Activated CD8-positive, alpha-beta memory T cell treated with anti-CD3 and anti-CD28 coated beads, Interleukin-2, amount 50 U/mL, for 48 hours (primary cell): ENCODE data around the gene RBP7.
"Not testable (repeated sequence)": the region's sequence is repeated elsewhere in the genome, so short reads cannot be mapped to it uniquely, and the experiment has no call there.

Experiments used
- DNase-seq: peaks from one replicate; pipeline ENCODE4 v3.0.0-alpha.2; 2020

The RBP7 gene

DNA sequence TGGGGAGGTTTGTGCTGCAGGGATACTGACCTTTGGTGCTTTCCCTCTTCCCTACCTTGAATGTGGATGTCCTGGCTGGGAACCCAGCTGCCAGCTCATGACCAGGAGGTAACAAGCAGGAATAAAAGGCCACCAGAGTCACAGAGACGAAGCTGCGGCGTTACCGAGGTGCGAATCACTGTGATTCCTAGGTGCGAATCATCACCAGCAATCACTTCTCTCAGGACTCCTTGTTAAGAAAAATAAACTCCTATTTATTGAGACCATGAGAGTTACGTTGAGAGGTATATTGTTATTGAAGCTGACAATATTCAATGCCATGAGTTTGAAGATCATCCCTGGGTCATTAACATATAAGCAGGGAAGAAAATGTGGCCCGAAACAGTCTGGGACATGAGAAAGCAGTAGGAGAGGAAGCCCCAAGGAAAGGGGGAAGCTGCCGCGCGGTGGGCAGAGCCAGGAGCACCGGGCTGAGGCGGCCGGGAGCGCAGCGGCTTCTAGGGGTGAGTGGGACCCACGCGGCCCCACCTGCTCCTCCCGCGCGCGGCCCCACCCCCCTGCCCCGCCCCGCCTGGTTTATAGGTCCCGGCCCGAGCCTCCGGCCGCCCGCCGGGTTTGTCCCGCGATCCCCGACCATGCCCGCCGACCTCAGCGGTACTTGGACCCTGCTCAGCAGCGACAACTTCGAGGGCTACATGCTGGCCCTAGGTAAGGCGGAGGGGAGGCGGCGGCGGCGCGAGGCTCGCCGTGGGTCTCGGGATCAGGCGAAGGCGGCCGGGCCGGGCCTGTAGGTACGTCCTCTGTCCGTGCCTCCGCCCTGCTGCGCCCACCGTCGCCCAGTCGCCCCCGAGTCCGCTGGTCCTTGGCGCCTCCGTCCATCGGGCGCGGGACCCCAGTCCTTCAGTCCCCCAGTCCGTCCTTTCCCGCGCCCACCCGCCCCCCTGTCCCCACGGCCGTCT is at the start of gene RBP7:
Gene RBP7, plus strand, starts transcription at position 605 of the 959 bp plus-strand sequence. Its CDS starts 31 bp downstream, at position 636.
- DNase-seq: peak; percentile 57

DNA sequence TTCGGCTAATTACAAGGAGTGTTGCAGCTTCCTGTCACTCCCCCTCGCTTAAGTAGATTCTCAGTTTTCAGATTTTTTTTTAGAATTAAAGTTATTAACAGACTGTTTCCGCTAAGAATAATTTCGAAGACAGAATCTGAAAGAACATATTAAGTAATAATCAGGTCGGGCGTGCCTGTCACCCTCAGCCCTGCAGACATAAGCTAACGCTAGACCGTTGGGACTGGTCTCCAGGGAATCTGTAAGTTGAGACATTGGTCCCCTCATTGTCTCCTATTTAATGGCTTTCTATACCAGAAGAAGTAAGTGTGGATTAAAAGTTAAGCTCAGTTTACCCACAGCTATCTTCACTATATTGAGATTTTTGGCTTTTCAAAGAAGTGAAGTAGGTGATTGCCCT is 39.3 kb upstream of the RBP7 start:
- no peak for DNase-seq

DNA sequence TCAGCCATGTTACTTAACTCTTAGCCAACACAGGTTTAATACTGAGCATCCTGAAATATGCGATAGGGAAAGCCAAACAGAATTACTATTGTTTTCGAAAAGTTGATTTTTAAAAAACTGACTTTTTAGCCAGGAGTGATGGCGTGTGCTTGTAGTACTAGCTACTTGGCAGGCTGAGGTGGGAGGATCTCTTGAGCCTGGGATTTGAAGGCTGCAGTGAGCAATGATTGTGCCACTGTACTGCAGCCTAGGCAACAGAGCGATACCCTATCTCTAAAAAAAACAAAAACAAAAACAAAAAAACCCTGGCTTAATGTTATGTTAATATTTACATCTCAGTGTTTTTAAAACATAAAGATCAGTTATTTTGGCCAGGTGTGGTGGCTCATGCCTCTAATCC is 37.0 kb upstream of the RBP7 start:
- no peak for DNase-seq

DNA sequence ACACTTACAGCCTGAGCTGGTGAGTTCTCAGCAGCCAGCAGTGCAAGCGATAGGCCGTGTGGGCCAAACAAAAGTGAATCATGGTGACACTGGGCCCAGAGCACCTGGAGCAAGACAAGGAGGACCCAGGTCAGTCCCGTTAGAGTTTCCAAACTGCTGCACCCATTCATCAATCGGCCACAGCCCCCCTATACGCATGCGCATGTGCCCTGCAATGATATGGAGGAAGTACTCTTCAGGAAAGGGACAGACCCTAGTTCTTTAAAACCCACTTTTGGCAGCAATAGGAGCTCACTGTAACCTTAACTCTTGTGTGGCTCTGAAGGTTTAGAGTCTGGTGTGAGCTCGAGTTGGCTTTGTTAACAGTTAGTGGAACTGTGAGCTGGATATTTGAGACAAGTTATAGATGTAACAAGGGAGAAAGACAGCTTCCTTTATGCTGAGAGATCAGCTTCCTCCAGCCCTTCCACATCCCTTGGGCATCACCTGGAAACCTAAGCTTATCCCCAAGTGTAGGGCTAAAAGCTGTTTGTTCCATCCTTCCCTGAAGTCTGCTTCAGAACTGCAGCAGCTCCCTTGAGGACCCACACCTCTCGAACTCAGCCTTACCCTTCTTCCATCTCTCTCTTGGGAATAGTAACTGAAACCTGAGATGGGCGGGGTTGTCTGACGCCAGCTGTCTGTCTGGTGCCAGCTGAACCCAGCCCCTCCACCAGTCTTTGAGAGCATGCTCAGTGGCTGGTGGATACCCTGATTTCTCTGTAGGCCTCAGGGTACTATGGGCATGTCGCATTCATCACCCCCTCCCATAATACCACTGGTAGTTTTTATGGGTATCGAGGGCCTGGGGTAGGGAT is 36.1 kb upstream of the RBP7 start:
- DNase-seq: no peak

DNA sequence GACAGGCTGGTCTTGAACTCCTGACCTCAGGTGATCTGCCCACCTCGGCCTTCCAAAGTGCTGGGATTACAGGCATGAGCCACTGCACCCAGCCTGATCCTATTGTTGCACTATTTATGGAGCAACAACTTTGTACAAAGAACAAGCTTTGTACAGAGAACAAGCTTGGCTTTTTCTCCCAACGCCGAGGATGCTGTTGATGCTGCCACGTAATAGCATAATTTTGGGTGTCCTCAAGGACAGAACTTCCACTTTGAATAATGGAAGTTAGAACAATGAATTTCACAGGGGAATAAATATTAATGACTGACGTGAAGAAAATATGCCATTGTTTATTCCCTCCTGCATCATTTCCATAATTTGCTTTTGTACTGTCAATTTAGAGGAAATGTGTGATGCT is 12.8 kb upstream of the RBP7 start:
- DNase-seq: no peak

DNA sequence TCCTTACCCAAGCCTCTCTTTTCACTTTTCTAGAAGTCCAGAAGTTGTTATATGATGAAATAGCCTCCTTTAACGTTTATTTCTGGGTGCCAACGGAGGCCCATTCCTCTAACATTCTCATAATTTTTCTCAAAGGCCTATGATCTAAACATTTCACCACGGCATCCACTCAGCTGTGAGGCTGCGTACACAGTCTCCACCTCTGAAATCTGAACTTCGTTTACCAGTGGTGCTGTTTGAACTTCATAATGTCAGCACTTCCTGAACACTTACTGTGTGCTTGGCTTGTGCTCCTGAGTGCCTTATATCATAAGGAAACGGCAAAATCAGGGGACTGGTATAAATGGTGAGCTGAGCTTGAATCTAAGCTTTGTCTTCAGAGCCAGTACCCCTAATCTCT is 12.0 kb upstream of the RBP7 start:
- DNase-seq: no peak

DNA sequence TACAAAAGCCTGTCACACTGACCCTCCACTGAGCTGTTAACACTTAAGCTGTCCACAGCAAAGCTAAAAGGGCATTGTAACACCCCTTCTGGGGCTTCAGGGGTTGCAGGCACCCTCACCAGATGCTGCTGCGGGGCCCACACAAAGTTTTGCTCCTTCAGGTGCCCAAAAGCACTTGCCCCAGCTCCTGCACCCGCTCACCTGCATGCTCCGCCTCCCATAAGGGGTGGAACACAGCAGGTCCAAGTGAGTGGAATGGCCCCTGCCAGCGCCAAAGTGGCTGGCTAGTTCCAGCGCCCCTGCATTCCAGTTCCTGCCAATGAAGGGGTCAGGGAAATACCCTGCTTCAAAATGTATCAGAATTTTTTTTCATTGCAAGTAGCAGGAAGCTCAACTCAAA is 7.3 kb upstream of the RBP7 start:
- DNase-seq: no peak

DNA sequence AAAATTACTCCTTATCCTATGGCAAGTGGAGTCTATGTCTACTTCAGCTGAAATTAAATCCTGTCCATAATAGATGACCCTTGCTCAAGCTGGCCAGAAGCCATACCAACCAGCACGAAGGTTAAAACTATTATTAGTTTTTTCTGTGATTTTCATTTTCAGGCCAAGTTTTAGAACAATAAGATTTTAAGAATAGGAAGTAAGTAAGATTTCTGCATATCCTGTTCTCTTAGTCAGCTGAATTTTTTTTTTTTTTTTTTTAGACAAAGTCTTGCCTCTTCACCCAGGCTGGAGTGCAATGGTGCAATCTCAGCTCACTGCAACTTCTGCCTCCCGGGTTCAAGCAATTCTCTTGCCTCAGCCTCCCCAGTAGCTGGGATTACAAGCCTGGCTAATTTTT is 6.1 kb upstream of the RBP7 start:
- no peak for DNase-seq

DNA sequence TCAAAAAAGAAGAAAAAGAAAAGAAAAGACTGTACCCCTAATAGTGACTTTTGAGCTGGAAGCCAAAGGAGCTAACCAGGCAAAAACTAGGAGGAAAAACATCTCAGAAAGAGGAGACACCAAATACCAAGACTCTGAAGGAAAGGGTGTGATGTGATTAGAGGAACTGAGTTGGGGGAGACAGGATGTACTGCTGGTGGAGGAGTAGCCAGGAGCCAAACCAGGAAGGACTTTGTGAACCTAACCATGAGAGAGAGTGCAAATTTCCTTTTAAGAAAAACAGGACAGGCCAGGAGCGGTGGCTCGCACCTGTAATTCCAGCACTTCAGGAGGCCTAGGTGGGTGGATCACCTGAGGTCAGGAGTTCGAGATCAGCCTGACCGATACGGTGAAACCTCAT is 4.1 kb upstream of the RBP7 start:
- no peak for DNase-seq

DNA sequence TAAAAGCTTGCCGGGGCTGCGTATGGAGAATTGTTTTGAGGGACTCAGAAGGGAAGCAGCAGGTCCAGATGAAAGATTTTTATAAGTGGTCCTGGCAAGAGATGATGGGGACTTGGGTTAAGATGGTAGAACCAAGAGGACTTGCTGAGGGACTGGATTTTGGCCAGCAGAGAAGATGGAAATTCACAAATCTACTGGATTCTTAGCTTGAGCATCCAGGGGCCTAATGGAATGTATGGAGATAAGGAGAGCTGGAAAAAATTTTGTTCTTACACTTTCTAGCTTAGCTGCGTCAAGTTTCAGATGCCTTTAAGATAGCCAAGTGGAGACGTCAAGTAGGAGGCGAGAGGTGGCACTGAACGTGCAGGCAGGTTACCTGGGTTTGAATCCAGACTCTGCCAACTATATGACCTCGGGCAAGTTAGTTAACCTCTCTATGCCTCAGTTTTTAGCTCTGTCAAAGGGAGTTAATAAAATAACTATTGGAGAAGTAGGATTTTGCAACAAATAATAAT is 3.4 kb upstream of the RBP7 start:
- no peak for DNase-seq

DNA sequence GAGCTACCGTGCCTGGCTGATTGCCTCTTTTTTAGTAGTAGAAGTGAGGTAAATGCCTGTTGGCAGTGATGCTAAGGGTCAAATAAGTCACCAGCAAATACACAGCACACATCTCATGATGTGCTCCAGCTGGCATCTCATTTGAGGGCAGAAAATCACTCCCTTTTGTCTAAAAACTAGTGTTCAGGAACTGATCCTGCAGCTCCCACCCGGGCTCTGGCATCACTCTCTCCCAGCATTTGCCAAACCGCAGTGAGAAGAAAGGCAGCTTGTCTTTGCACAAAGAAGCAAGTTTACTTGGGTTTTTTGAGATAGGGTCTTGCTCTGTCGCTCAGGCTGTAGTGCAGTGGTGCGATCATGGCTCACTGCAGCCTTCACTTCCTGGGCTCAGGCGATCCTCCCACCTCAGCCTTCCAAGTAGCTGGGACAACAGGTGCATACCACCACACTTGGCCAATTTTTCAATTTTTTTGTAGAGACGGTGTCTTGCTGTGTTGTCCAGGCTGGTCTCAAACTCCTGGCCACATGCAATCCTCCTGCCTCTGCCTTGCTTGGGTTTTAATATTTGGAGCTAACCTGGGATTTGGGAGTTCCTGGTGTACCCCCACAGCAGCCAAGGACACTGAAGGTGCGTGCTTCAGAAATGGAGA is 4.1 kb downstream of the RBP7 start:
- no peak for DNase-seq

DNA sequence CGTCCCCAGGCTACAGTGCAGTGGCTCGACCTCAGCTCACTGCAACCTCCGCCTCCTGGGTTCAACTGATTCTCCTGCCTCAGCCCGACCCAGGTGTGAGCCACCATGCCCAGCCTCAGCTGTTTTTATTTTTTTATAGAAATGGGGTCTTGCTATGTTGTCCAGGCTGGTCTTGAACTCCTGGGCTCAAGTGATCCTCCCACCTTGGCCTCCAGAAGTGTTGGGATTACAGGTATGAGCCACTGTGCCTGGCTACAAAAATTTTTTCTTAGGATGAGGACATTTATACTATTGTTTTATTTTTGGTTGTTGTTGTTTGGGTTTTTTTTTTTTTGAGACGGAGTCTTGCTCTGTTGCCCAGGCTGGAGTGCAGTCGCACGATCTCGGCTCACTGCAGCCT is 8.2 kb downstream of the RBP7 start:
- DNase-seq: not testable (repeated sequence)

DNA sequence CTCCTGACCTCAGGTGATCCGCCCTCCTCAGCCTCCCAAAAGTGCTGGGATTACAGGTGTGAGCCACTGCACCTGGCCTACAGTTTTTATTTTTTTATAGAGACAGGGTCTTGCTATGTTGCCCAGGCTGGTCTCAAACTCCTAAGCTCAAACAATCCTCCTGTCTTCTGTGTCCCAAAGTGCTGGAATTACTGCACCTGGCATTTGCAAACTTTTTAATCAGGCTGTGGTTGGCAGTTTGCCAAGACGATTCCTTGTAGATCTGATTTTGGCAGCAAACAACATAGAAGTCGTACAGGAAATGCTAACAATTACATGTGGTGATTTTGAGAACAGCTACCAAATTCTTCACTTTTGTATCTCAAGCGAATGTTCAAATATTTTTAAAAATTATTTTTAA is 10.1 kb downstream of the RBP7 start:
- DNase-seq: no peak

DNA sequence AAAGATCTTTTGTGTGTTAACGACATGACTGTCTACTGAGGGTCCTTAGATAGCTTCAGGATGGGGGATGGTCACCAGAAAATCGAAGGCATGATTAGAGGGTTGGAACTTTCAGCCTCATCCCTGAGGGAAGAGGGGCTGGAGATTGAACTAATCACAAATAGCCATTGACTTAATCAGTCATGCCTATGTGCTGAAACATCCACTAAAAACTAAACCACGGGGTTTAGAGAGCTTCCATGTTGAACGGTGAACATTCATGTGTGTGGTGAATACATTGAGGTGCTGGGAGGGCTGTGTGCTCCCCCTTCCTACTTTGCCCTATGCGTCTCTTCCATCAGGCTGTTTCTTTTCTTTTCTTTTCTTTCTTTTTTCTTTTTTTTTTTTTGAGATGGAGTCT is 17.0 kb downstream of the RBP7 start:
- no peak for DNase-seq

DNA sequence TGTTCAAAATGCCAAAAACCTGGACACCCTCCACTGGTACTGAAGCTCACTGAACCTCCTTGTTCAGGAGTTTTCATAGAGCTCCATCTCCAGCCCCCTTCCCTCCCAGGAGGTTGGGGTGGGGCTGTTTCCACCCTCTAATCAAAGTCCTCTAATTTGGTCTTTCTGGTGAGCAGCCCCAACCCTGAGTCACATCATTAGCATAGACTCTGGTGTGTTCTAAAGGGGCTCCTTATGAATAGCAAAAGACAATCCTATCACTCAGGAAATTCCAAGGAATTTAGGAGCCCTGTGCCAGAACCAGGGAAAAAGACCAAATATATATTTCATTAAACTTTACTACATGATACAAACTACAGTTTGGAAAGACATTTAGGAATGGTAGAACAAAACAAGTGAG is 22.5 kb downstream of the RBP7 start:
- no peak for DNase-seq

DNA sequence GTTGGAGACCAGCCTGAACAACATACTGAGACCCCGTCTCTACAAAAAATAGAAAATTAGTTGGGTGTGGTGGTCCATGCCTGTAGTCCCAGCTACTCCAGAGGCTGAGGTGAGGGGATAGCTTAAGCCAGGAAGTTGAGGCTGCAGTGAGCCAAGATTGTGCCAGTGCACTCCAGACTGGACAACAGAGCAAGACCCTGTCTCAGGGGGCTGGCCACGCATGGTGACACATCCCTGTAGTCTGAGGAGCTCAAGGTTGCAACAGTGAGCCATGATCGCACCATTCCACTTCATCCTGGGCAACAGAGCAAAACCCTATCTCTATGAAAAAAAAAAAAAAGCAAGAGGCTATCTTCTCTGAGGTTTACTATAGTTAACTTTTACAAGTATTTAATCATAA is 23.1 kb downstream of the RBP7 start:
- no peak for DNase-seq

DNA sequence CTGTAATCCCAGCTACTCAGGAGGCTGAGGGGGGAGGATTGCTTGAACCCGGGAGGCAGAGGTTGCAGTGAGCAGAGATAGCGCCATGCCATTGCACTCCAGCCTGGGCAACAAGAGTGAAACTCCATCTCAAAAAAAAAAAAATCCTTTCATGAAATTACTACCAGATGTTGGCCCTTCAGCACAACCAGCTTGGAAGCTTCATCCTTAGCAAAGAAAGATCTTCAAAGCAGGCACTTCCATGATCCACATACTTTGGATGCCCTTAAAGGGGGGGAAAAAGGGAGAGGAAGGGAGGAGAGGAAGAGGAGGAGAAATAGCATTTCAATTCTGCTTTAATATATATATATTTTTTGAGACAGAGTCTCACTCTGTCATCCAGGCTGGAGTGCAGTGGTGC is 23.6 kb downstream of the RBP7 start:
- DNase-seq: not testable (repeated sequence)

DNA sequence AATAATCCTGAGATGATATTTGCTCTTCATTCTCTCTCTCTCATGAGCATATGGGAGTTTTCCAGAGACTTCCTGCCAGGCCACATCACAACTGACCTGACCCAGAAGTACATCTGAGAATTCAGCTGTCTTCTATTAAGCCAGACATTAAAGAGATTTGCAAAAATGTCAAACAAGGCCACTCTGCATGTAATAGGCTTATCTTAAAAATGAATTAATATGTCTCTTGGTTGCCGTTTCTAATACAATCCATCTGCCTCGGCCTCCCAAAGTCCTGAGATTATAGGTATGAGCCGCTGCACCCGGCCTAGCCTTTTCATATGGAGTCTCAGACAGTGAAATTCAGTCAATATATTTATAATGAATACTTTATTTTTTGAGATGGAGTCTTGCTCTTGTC is 25.0 kb downstream of the RBP7 start:
- DNase-seq: not testable (repeated sequence)

DNA sequence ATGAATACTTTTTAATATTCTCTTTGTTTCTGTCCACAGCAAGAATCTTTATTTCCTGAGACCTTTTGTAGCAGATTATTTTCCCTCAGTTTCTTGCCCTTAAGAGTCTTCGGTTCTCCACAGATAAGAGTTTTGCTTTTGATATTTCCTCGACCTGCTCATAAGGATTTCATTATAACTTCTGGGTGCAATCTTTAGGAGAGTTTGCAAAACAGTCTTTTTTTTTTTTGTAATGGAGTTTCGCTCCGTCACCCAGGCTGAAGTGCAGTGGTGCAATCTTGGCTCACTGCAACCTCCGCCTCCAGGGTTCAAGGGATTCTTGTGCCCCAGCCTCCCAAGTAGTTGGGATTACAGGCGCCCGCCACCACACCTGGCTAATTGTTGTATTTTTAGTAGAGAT is 25.6 kb downstream of the RBP7 start:
- no peak for DNase-seq

DNA sequence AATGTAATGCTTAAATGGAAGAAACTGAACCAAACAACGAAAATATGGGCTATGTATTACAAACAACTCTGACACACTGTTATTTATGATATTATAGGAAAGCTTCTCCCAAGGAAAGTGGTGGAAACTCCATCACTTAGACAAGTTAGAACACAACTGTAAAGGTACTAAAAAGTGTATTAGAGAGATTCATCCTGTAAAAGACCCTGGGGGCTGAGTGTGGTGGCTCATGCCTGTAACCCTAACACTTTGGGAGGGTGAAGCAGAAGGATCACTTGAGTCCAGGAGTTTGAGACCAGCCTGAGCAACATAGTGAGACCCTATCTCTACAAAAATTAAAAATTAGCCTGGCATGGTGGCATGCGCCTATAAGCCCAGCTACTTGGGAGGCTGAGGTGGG is 28.3 kb downstream of the RBP7 start:
- no peak for DNase-seq

DNA sequence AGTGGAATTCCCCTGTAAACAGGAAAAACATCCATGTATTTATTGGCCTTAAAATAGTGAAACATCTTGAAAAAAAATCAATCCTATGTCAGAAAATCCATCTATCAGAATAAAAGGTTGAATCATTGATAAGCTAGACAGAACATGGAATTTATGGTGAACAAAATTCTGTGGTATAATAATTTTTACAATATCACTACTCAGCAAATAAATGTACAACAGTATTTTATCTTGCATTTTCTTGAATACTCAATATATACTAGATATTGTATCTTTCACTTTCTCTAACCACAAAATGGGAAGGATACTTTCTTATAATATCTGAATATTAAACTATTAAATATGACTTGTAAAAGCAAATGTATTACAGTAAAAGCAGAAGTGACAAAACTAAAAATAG is 30.0 kb downstream of the RBP7 start:
- no peak for DNase-seq

DNA sequence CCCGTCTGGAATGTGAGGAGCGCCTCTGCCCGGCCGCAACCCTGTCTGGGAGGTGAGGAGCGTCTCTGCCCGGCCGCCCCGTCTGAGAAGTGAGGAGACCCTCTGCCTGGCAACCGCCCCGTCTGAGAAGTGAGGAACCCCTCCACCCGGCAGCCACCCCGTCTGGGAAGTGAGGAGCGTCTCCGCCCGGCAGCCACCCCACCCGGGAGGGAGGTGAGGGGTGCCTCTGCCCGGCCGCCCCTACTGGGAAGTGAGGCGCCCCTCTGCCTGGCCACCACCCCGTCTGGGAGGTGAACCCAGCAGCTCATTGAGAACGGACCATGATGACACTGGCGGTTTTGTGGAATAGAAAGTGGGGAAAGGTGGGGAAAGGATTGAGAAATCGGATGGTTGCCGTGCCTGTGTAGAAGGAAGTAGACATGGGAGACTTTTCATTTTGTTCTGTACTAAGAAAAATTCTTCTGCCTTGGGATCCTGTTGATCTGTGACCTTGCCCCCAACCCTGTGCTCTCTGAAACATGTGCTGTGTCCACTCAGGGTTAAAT is 32.0 kb downstream of the RBP7 start:
- not testable (repeated sequence) for DNase-seq

DNA sequence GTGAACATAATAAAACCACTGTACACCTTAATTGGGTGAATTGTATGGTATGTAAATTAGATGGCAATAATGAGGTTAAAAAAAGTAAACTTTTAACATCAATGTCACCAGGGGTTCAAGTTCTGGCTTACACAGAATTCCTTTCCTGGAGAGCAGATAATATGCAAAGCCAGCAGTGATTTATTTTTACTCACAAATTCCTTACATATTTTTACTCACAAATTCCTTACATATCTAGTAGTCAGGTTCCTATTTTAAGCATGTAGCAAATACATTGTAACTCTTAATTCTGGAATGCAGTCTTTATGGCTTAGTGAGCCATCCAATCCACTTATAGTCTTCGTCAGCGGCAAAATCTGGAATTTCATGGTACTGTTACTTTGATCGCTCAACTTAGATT is 34.4 kb downstream of the RBP7 start:
- no peak for DNase-seq
